ENCODE data around the gene HDAC11.
"Not testable (repeated sequence)": the region's sequence is repeated elsewhere in the genome, so short reads cannot be mapped to it uniquely, and the experiment has no call there.

The HDAC11 gene

DNA sequence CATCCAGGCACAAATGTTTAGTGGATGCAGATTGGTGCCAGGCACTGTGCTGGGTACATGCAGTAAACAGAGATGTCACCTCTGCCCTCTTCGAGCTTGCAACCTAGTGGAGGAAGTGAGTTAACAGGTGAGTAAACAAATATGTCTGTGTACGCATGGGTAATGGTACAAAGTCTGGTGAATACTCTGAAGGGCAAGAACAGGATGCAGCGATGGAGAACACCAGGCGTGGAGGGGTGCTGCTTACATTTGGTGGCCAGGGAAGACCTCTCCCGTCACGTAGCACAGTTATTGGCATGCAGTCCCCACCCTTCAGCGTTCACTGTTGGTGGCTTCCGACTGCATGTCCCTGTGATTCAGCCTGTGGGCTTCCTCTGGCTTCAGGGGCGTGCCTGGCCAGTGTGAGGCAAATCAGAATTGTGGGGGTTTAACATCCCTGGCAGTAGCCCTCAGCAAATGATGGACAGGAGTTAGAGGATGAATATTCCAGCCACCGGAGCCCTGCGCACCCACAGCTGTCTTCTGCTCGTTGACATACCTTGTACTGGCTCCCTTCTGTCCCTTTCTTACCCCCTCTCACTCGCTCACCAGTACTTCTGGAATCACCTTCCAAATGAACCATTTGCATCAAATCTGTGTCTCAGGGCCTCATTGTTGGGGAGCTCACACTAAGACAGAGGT, 9.1 kb upstream of the HDAC11 start:
- no peak for DNase-seq

DNA sequence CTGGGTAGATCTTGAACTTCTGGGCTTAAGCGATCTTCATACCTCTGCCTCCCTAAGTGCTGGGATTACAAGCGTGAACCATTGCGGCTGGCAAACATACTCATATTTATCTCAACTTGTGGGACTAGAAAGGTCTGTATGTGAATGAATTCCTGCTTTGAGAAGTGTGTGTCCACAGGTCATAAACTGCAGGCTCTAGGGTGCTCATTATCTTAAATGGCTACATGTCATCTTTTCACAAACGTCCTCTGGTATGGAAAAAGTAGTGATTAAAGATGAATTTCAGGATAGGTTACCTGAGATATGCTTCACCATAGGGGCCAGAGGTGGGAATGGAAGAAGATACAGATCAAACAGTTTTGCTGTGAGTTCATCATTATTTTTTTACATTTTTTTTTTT, 7.8 kb upstream of the HDAC11 start:
- DNase-seq = no peak

DNA sequence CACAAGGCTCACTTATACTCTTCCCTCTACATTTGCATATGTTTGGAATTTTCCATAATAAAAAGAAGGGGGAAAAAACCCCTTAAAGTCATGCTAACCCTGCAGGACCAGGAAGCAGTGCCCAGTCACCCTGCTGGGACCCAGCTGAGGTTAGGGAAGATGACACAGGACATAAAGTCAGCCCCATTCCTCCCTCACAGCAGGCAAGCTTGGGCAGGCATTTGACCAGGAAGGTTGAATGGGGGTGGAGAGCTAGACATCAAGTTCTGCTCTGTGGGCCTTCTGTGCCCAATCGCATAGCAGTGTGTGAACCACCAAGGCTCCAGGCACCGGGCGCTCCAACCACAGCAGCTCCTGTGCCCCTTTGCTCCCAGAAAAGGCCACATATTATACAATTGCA, 7.1 kb upstream of the HDAC11 start:
- no peak for DNase-seq

DNA sequence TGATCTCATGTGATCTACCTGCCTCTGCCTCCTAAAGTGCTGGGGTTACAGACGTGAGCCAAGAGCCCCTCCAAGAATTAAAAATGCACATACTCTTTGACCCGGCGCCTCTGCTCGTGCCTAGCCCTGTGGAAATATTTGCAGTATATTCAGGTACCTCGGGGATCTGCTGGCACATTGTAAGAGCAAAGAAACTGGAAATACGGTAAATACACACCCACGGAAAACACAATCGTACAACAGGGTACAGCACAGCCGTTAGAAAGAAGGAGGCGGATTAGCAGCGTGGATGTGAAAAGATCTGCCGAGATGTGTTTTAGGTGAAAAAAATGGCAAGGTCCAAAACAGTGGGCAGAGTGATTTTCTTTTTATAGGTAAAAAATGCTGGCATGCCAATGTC, 6.1 kb upstream of the HDAC11 start:
- no peak for DNase-seq

- DNase-seq = no peak
These were observed 5.3 kb upstream of the HDAC11 start for GRCh38 chr3:13474776-13475303.

- DNase-seq = no peak
These were observed 4.1 kb upstream of the HDAC11 start for GRCh38 chr3:13475871-13476590.

DNA sequence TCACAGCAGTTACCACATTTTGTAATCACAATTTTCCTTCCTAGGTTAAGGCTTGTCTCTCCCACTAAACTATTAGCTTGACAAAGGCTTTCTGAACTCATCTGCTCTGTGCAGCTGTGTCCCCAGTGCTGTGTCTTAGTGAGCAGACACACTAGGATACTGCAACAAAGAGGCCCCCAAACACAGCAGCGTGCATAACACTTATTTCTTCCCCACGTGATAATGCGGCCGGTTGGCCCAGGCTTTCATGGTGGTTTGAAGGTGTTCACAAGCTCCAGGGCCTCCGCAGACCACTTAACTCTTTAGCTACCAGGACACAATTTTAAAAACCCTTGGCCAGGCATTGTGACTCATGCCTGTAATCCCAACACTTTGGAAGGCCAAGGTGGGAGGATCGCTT, 2.2 kb upstream of the HDAC11 start:
- no peak for DNase-seq

- DNase-seq = peak; percentile 64
These were observed 849 bp upstream of the HDAC11 start for GRCh38 chr3:13479332-13479581.

- peak; percentile 45 for DNase-seq
These were observed 523 bp downstream of the HDAC11 start for GRCh38 chr3:13480340-13481318.

GRCh38 chr3:13482106-13482690, 2.1 kb downstream of the HDAC11 start:
- DNase-seq = no peak

- DNase-seq = no peak
These were observed 3.2 kb downstream of the HDAC11 start for GRCh38 chr3:13483286-13483685.

- no peak for DNase-seq
These were observed 4.0 kb downstream of the HDAC11 start for GRCh38 chr3:13483988-13484695.

GRCh38 chr3:13484851-13485590, 4.9 kb downstream of the HDAC11 start:
- peak; percentile 96 for DNase-seq

DNA sequence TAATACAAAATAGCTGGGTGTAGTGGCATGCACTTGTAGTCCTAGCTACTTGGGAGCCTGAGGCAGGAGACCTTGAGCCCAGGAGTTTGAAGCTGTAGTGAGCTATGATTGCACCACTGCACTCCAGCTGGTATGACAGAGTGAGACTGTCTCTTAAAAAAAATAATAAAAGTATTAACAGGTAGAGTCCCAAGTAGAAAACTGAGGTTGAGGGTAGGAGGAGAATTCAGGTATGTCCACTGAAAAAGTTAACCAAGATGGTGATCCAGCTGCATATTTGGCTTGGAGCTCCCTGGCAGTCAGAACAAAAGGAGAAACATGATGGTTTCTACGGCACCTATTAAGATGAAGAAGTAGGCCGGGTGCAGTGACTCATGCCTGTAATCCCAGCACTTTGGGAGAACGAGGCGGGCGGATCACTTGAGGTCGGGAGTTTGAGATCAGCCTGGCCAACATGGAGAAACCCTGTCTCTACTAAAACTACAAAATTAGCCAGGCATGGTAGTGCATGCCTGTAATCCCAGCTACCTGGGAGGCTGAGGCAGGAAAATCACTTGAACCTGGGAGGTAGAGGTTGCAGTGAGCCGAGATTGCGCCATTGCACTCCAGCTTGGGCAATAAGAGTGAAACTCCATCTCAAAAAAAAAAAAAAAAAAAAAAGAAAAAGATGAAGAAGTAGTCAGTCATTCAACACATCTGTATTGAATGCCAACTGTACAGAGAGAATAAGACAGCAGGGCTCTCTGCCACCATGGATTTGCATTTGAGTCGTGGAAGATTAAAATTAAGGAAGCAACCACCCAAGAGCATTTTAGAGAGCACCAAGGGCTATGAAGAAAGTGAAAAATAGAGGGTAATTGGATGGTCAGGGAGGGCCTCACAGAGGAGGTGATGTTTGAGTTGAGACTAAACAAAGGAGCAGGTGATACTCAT, 5.8 kb downstream of the HDAC11 start:
- DNase-seq = not testable (repeated sequence)

DNA sequence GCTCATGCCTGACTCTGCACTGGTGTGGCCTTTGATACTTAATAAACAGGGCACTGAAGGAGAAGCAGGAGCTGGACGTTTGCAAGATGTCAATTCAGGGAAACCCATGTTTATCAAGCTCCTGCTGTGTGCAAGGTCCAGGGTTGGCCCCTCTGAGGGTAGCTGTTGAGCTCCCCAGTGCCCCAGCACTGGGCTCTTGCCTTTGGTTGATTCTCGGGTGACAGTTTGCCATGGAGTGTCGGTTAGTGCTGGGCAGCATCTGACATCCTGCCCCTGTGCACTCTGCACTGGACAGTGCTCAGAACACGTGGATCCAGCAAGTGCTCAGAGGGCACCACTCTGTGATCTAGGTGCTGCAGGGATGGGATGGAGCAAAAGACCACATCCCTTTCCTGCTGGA, 7.3 kb downstream of the HDAC11 start:
- no peak for DNase-seq

GRCh38 chr3:13491206-13491974, 11.3 kb downstream of the HDAC11 start:
- DNase-seq = peak; percentile 39

DNA sequence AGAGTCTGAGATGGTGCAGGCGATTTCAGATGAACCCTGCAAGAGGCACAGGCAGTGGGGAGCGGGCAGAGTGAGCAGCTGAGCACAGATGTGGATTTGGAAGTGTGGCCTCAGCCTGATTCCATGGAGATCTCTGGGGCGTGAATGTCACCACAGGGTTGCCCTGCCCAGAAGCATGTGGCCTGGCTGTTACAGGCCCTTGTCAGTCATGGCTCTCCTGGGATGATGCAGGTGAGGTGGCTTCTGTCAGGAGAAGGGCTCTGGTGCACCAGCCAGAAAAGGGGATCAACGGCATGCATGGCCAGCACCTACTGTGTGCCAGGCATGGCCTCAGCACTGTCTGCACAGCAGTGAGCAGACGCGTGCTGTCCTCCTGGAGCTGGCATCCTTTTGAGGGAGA, 11.9 kb downstream of the HDAC11 start:
- no peak for DNase-seq

GRCh38 chr3:13492976-13493866, 13.1 kb downstream of the HDAC11 start:
- no peak for DNase-seq
